ENCODE data around the gene ERH.

ERH gene

DNA sequence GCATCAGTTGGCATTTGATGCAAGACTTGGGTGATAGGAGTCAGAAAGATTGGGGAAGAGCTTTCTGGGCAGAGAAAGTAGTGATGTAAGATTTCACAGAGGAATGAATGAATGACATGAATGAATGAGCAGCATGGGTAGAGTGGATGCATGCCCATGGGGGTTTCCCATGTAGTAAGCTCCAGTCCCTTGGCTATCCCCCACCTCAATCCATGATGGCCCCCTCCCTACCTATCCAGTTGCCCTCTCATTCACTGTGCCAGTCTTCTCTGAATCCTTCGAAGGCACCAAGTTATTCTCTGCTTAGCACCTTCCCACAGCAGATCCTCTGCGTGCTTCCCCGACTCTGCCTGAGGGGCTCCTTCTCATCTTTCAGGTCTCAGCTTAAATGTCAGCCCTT, 32.0 kb downstream of the ERH start:
- TF ChIP-seq CTCF (IDR thresholded peaks at IDR 0.05; ENCODE audit: extremely low read depth, missing control alignments) = no peak
- no peak for DNase-seq (ENCODE audit: low spot score)

DNA sequence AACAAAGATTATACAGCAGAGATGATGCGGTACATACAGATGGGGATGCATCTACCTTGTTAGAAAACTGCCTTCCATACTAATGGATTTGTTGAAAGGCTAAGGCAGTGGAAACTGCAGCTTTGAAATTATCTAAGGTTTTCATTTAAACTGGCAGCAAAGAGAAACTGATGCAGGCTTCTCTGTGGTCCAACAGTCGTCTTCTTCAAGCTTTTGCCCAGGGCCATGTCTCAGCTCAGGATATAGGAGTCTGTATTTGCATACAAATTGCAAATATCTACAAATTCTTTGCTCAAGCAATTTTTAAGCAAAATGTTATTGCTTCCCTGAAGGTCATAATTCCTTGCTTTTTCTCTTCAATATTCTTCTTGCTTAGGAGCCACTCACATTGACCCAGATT, 33.7 kb downstream of the ERH start:
- TF ChIP-seq CTCF (IDR thresholded peaks at IDR 0.05; ENCODE audit: extremely low read depth, missing control alignments) = no peak
- DNase-seq (ENCODE audit: low spot score) = no peak

DNA sequence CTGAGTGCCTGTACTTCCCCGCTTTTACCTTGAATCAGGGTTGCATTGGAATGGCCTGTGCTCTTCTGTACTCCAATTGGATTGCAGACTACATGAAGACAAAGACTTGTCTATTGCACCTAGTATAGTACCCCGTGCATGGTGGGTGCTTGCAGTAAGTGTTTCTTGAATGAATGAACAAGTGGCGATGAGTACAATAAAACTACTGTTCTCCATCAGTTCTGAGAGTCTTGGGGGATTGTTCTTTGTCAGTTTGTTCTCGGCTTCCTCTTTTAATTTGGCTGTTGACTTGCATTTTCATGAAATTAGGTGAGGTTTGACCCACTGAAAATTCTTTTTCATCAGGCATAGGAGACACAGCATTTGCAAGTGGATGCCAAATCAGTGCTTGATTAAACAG, 34.1 kb downstream of the ERH start:
- TF ChIP-seq CTCF (IDR thresholded peaks at IDR 0.05; ENCODE audit: extremely low read depth, missing control alignments) = no peak
- no peak for DNase-seq (ENCODE audit: low spot score)

GRCh38 chr14:69363055-69363454, 35.0 kb downstream of the ERH start:
- DNase-seq (ENCODE audit: low spot score) = no peak
- TF ChIP-seq CTCF (IDR thresholded peaks at IDR 0.05; ENCODE audit: extremely low read depth, missing control alignments) = no peak

GRCh38 chr14:69360438-69361108, 37.5 kb downstream of the ERH start:
- DNase-seq (ENCODE audit: low spot score) = peak; percentile 38
- TF ChIP-seq CTCF (IDR thresholded peaks at IDR 0.05; ENCODE audit: extremely low read depth, missing control alignments) = no peak

DNA sequence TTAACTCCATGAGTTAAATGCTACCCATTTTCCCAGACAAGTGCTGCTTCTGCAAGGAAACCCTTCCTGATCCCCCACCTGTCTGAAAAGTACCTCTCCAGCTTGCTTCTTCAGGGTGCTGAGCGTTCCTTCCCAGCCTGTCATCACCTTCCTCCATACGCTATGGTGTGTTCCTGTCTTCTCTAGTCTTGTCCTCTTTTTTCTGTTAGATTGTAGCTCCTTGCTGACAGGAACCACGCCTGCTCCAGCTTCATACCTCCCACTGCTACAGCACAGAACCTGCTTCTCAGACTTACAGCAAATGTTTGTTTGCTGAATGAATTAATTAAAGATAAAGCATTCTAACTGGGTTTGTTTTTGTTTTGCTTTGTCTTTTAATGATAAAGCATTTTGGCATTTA, 39.1 kb downstream of the ERH start:
- TF ChIP-seq CTCF (IDR thresholded peaks at IDR 0.05; ENCODE audit: extremely low read depth, missing control alignments) = no peak
- no peak for DNase-seq (ENCODE audit: low spot score)

- TF ChIP-seq CTCF (IDR thresholded peaks at IDR 0.05; ENCODE audit: extremely low read depth, missing control alignments) = no peak
- peak; percentile 38 for DNase-seq (ENCODE audit: low spot score)
These were observed 39.7 kb downstream of the ERH start for GRCh38 chr14:69358233-69358963.
